HT-29 (cell line): ENCODE data around the gene LASP1NB.
"Not testable (repeated sequence)": the region's sequence is repeated elsewhere in the genome, so short reads cannot be mapped to it uniquely, and the experiment has no call there.

Experiments
- DNase-seq: peaks from one replicate; pipeline ENCODE4 v3.0.0-alpha.2; 2015; ENCODE audit warnings: low spot score

LASP1NB gene

GRCh38 chr17:38896346-38896954, 29.0 kb upstream of the LASP1NB start:
- DNase-seq, result no peak

GRCh38 chr17:38897176-38897575, 28.2 kb upstream of the LASP1NB start:
- no peak for DNase-seq

GRCh38 chr17:38897671-38898290, 27.6 kb upstream of the LASP1NB start:
- peak; percentile 34 for DNase-seq

- DNase-seq, result peak; percentile 67
These were observed 27.1 kb upstream of the LASP1NB start for GRCh38 chr17:38898291-38898679.

- peak; percentile 40 for DNase-seq
These were observed 26.5 kb upstream of the LASP1NB start for GRCh38 chr17:38898812-38899348.

- DNase-seq, result no peak
These were observed 26.0 kb upstream of the LASP1NB start for GRCh38 chr17:38899421-38899820.

GRCh38 chr17:38900978-38901656, 24.3 kb upstream of the LASP1NB start:
- peak; percentile 95 for DNase-seq

- no peak for DNase-seq
These were observed 22.0 kb upstream of the LASP1NB start for GRCh38 chr17:38903404-38903803.

GRCh38 chr17:38904892-38905291, 20.5 kb upstream of the LASP1NB start:
- DNase-seq, result no peak

- DNase-seq, result no peak
These were observed 20.0 kb upstream of the LASP1NB start for GRCh38 chr17:38905375-38905774.

GRCh38 chr17:38906460-38907228, 18.8 kb upstream of the LASP1NB start:
- no peak for DNase-seq

- no peak for DNase-seq
These were observed 17.3 kb upstream of the LASP1NB start for GRCh38 chr17:38907930-38908675.

- DNase-seq, result peak; percentile 70
These were observed 16.7 kb upstream of the LASP1NB start for GRCh38 chr17:38908676-38909181.

- DNase-seq, result no peak
These were observed 15.1 kb upstream of the LASP1NB start for GRCh38 chr17:38910325-38910724.

- DNase-seq, result no peak
These were observed 14.2 kb upstream of the LASP1NB start for GRCh38 chr17:38911081-38911730.

GRCh38 chr17:38911731-38912081, 13.7 kb upstream of the LASP1NB start:
- not testable (repeated sequence) for DNase-seq

GRCh38 chr17:38912221-38912813, 13.1 kb upstream of the LASP1NB start:
- DNase-seq, result no peak

GRCh38 chr17:38914741-38915638, 10.4 kb upstream of the LASP1NB start:
- peak; percentile 83 for DNase-seq

GRCh38 chr17:38915639-38915995, 9.8 kb upstream of the LASP1NB start:
- DNase-seq, result peak; percentile 14
